Subcutaneous abdominal adipose tissue (tissue), 5 donors: ENCODE data around the gene OR2AT4.

Experiments used
- H3K27ac ChIP-seq: one replicate; pipeline ENCODE4 v1.7.0; 2013; ENCODE audit warnings: low read depth, mild to moderate bottlenecking, inconsistent platforms, low read length, moderate library complexity
- H3K27me3 ChIP-seq, 5 donors: one replicate each; pipeline ENCODE4 v1.7.0; 2013; ENCODE audit warnings: low read length in 5 of 5, inconsistent platforms in 1 of 5; ENCODE audit not compliant: control insufficient read depth in 5 of 5, insufficient read depth in 4 of 5
- H3K36me3 ChIP-seq, 5 donors: one replicate each; pipeline ENCODE4 v1.7.0; 2013; ENCODE audit warnings: low read length in 5 of 5; ENCODE audit not compliant: control insufficient read depth in 5 of 5, insufficient read depth in 5 of 5
- H3K4me1 ChIP-seq, 5 donors: one replicate each; pipeline ENCODE4 v1.7.0; 2013; ENCODE audit warnings: low read length in 5 of 5, mild to moderate bottlenecking in 3 of 5, moderate library complexity in 1 of 5; ENCODE audit not compliant: control insufficient read depth in 5 of 5, insufficient read depth in 5 of 5
- H3K4me3 ChIP-seq, 5 donors: one replicate each; pipeline ENCODE4 v1.7.0; 2013; ENCODE audit warnings: low read length in 5 of 5, low read depth in 1 of 5
- H3K9ac ChIP-seq, 5 donors: one replicate each; pipeline ENCODE4 v1.7.0; 2013; ENCODE audit warnings: low read length in 5 of 5, mild to moderate bottlenecking in 4 of 5, moderate library complexity in 3 of 5
- H3K9me3 ChIP-seq, 5 donors: one replicate each; pipeline ENCODE4 v1.7.0; 2013; ENCODE audit warnings: low read length in 5 of 5; ENCODE audit not compliant: control insufficient read depth in 5 of 5
- donor health status: healthy.
- donor health status: healthy.
- donor health status: healthy.
- donor health status: healthy.
- donor health status: healthy.

The OR2AT4 gene

GRCh38 chr11:75096456-75097172, at the start of gene OR2AT4:
OR2AT4 (minus strand) TSS chr11:75096876.
- Histone ChIP-seq H3K4me1 (peaks cover 0 to 2% (median 0%) of the 10 kb centered on the region in 5 donors), H3K27me3 (peaks cover 0 to 4% (median 3%) of the 10 kb centered on the region in 5 donors), H3K27ac (no peak within 1 kb of the TSS), H3K9ac (no peak within 1 kb of the TSS), H3K36me3 (no peaks in the 10 kb centered on the region), H3K9me3 (peaks cover 0 to 5% (median under 1%) of the 10 kb centered on the region in 5 donors), H3K4me3 (no peak within 1 kb of the TSS)

GRCh38 chr11:75145972-75146519, 49.4 kb upstream of the OR2AT4 start:
- H3K9ac ChIP-seq = no peak overlapping the region
- peaks cover 6 to 61% (median 50%) of the 10 kb centered on the region in 5 donors for H3K4me1 ChIP-seq
- H3K36me3 ChIP-seq = no peaks in the 10 kb centered on the region
- no peaks in the 10 kb centered on the region for H3K9me3 ChIP-seq
- H3K4me3 ChIP-seq = no peak overlapping the region
- no peaks in the 10 kb centered on the region for H3K27me3 ChIP-seq
- no peak overlapping the region for H3K27ac ChIP-seq

- Histone ChIP-seq H3K27ac (no peak overlapping the region), H3K9ac (no peak overlapping the region), H3K36me3 (no peaks in the 10 kb centered on the region), H3K27me3 (no peaks in the 10 kb centered on the region), H3K9me3 (no peaks in the 10 kb centered on the region), H3K4me3 (no peak overlapping the region), H3K4me1 (peaks cover 6 to 63% (median 49%) of the 10 kb centered on the region in 5 donors)
Measured at GRCh38 chr11:75145196-75145971, 48.7 kb upstream of the OR2AT4 start.

GRCh38 chr11:75144716-75145014, 48.0 kb upstream of the OR2AT4 start:
- Histone ChIP-seq H3K9ac (no peak overlapping the region), H3K9me3 (no peaks in the 10 kb centered on the region), H3K4me3 (no peak overlapping the region), H3K27ac (no peak overlapping the region), H3K4me1 (peaks cover 6 to 61% (median 43%) of the 10 kb centered on the region in 5 donors), H3K27me3 (no peaks in the 10 kb centered on the region), H3K36me3 (no peaks in the 10 kb centered on the region)

GRCh38 chr11:75143420-75143731, 46.7 kb upstream of the OR2AT4 start:
- H3K9me3 ChIP-seq = no peaks in the 10 kb centered on the region
- no peaks in the 10 kb centered on the region for H3K36me3 ChIP-seq
- H3K9ac ChIP-seq = no peak overlapping the region
- H3K27ac ChIP-seq = no peak overlapping the region
- no peak overlapping the region for H3K4me3 ChIP-seq
- H3K4me1 ChIP-seq = peaks cover 6 to 52% (median 37%) of the 10 kb centered on the region in 5 donors
- H3K27me3 ChIP-seq = no peaks in the 10 kb centered on the region

- H3K36me3 ChIP-seq = no peaks in the 10 kb centered on the region
- H3K27ac ChIP-seq = no peak overlapping the region
- no peak overlapping the region for H3K4me3 ChIP-seq
- no peaks in the 10 kb centered on the region for H3K9me3 ChIP-seq
- H3K27me3 ChIP-seq = no peaks in the 10 kb centered on the region
- H3K9ac ChIP-seq = peak overlapping the region in 1 of 5 donors; percentile 16
- peaks cover 6 to 50% (median 32%) of the 10 kb centered on the region in 5 donors for H3K4me1 ChIP-seq
Measured at GRCh38 chr11:75142714-75143419, 46.2 kb upstream of the OR2AT4 start.

- Histone ChIP-seq H3K27ac (no peak overlapping the region), H3K27me3 (no peaks in the 10 kb centered on the region), H3K9ac (no peak overlapping the region), H3K4me3 (no peak overlapping the region), H3K4me1 (peaks cover 4 to 35% (median 15%) of the 10 kb centered on the region in 5 donors), H3K9me3 (no peaks in the 10 kb centered on the region), H3K36me3 (no peaks in the 10 kb centered on the region)
Measured at GRCh38 chr11:75141166-75141565, 44.5 kb upstream of the OR2AT4 start.

- Histone ChIP-seq H3K9ac (no peak overlapping the region), H3K27ac (no peak overlapping the region), H3K27me3 (no peaks in the 10 kb centered on the region), H3K4me1 (peaks cover 4 to 34% (median 18%) of the 10 kb centered on the region in 5 donors), H3K9me3 (no peaks in the 10 kb centered on the region), H3K4me3 (no peak overlapping the region), H3K36me3 (no peaks in the 10 kb centered on the region)
Measured at GRCh38 chr11:75140269-75141138, 43.8 kb upstream of the OR2AT4 start.

- Histone ChIP-seq H3K36me3 (no peaks in the 10 kb centered on the region), H3K4me1 (peaks cover 3 to 14% (median 10%) of the 10 kb centered on the region in 5 donors), H3K9me3 (no peaks in the 10 kb centered on the region), H3K9ac (no peak overlapping the region), H3K27me3 (no peaks in the 10 kb centered on the region), H3K27ac (no peak overlapping the region), H3K4me3 (no peak overlapping the region)
Measured at GRCh38 chr11:75135651-75136050, 39.0 kb upstream of the OR2AT4 start.
